WERI-Rb-1 (cell line): Measurements from ENCODE around the gene WWTR1.

ENCODE experiments used
- DNase-seq: peaks from one replicate; pipeline ENCODE4 v3.0.0-alpha.2; 2020
- H3K27ac ChIP-seq: fragments of 250-450 bp; sonication (Bioruptor Pico); 2 replicates; pipeline ENCODE4 v1.5.1; 2020; ENCODE audit warnings: mild to moderate bottlenecking, moderate library complexity
- H3K27me3 ChIP-seq: fragments of 250-450 bp; sonication (Bioruptor Pico); 2 replicates; pipeline ENCODE4 v1.5.1; 2021; ENCODE audit warnings: mild to moderate bottlenecking, low read depth, moderate library complexity; ENCODE audit not compliant: insufficient read depth, severe bottlenecking
- H3K36me3 ChIP-seq: fragments of 250-450 bp; sonication (Bioruptor Pico); 2 replicates; pipeline ENCODE4 v1.5.1; 2020; ENCODE audit warnings: mild to moderate bottlenecking, moderate library complexity
- H3K4me3 ChIP-seq: 2 replicates; pipeline ENCODE4 v1.5.1; 2011; ENCODE audit warnings: low read depth, mild to moderate bottlenecking, control low read depth, low read length
- H3K9me3 ChIP-seq: fragments of 250-450 bp; sonication (Bioruptor Pico); 2 replicates; pipeline ENCODE4 v1.5.1; 2021; ENCODE audit warnings: mild to moderate bottlenecking, moderate library complexity; ENCODE audit not compliant: severe bottlenecking
- TF ChIP-seq, protein P1 (sequence below): IDR thresholded peaks from 2 replicates; pipeline ENCODE4 v1.5.1; 2011; ENCODE audit warnings: low read depth, mild to moderate bottlenecking, control low read depth, inconsistent platforms, low read length

WWTR1 gene

DNA sequence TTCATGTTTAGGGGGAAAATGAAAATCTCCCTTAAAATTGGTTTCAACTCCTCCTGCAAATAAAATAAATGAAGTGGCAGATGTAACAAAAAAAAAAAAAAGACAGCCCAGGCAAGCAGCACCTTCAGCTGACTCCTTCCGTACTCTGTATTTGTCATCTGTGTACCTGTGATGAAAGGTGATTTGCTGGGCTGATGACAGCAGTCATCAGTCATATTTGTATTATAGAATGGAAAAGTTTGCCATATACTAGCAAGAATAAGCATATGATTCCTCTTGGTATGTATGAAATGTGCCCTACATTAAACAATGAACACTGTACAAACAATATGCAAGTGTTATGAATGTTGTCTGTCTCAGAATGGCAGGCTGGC, 44.1 kb upstream of the WWTR1 start:
- no peak overlapping the region for H3K4me3 ChIP-seq
- TF ChIP-seq, protein P1, sequence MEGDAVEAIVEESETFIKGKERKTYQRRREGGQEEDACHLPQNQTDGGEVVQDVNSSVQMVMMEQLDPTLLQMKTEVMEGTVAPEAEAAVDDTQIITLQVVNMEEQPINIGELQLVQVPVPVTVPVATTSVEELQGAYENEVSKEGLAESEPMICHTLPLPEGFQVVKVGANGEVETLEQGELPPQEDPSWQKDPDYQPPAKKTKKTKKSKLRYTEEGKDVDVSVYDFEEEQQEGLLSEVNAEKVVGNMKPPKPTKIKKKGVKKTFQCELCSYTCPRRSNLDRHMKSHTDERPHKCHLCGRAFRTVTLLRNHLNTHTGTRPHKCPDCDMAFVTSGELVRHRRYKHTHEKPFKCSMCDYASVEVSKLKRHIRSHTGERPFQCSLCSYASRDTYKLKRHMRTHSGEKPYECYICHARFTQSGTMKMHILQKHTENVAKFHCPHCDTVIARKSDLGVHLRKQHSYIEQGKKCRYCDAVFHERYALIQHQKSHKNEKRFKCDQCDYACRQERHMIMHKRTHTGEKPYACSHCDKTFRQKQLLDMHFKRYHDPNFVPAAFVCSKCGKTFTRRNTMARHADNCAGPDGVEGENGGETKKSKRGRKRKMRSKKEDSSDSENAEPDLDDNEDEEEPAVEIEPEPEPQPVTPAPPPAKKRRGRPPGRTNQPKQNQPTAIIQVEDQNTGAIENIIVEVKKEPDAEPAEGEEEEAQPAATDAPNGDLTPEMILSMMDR = no peak
- no peak for DNase-seq
- H3K27me3 ChIP-seq = no peaks in the 10 kb centered on the region
- H3K27ac ChIP-seq = no peak overlapping the region
- no peaks in the 10 kb centered on the region for H3K36me3 ChIP-seq
- peaks cover 3% of the 10 kb centered on the region for H3K9me3 ChIP-seq

DNA sequence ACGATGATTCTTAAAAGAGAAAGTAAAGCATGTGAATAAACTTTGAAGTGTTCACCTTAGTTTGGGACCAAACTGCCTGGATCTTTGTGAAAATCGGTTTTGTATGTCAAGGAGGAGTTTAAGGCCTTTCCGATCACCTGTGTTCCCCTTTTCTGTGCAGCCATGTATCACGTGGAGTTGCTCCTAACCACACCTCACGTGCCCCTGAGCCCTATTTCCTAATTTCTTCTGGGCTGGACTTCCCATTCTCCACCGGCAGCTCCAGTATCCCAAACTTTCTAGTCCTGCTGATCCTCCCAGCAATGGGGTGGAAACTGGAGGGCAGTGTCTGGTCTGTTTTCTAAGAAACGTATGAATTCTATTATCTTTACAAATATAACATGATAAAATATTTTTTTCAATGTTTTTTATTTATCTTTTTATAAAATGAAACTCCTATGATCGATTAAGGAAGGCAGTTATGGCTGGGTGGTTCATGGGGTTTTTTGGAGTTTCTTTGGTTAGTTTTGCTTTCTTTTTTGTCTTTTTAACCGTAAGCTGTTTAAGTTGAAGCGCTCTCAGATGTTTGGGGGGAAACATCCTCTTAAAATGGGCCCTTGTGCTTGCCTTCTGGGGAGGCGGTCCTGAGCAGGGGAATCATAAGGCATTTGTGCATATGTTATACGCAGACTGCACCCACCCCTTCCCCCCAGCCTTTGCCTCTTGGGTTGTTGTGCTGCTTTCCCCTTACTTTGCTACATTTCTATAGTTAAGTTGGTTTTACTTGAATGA, 43.6 kb upstream of the WWTR1 start:
- Histone ChIP-seq H3K27me3 (no peaks in the 10 kb centered on the region), H3K4me3 (no peak overlapping the region)

DNA sequence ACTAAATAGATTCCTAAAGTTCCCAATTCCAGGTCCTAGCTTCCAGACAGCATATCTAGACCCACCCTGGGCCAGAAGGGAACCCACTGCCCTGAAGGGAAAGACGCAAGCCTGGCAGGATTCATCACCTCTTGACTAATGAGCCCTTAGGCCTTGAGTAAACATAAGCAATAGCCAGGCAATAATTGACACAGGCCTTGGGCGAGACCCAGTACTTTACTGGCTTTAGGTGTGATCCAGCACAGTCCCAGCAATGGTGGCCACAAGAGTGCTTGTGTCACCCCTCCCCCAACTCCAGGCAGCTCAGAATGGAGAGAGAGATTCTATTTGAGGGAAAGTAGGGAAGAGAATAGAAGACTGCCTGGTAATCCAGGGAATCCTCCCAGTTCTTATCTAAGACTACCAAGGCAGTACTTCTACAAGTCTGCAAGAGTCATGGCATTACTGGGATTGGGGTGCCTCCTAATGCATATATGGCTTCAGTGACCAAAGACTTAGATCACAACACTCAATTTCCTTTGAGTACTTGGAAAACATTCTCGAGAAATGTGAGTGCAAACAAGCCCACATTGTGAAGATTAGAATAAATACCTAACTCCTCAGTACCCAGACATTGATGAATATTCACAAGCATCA, 30.4 kb upstream of the WWTR1 start:
- Histone ChIP-seq H3K27me3 (no peaks in the 10 kb centered on the region), H3K4me3 (no peak overlapping the region), H3K27ac (no peak overlapping the region), H3K9me3 (no peaks in the 10 kb centered on the region), H3K36me3 (no peaks in the 10 kb centered on the region)
- no peak for DNase-seq
- TF ChIP-seq, protein P1 = no peak

More for the DNA sequence above, 43.6 kb upstream of the WWTR1 start:
- DNase-seq = no peak
- TF ChIP-seq, protein P1 = no peak
- Histone ChIP-seq H3K36me3 (no peaks in the 10 kb centered on the region), H3K9me3 (peaks cover 3% of the 10 kb centered on the region), H3K27ac (no peak overlapping the region)

DNA sequence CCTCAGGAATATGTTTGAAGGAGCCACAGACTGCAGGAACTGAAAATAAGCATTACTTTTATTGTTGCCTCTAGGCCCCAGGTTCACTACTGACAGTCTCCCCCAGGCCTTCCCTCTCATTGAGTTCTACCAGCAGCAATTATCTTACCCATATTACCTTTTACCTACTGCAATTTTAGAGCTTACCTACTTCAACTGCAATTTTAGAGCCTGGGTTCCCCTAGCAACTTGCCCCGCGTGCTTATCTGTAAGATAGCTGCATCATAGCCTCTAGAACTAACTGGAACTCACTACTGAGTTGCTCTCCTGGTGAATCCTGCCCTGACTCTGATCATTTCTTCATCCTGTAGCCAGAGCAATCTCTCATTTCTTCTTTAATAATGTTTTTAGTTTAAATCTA, 29.2 kb upstream of the WWTR1 start:
- H3K36me3 ChIP-seq = no peaks in the 10 kb centered on the region

DNA sequence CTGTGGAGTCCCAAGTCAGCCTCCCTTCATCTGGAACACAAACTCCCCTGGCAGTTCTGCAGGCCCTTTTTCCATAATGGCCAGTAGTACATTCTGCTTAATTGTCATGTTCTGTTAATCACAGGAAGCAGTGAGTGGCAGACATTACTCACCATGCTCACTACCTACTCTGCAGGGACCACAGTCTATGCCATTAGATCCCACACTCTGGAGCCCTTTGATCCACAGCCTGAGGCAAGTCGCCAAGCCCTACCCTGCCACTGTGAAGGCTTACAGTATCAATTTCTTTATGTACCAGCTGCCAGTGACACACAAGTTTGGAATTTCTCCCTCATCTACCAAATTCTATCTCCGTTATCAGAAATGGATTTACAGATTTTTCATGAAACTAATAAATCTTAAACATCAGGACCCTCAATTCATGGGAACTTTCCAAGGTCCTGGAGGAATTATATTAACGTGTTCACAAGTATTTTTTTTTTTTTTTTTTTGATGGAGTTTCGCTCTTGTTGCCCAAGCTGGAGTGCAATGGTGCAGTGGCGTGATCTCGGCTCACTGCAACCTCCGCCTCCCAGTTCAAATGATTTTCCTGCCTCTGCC, 20.6 kb upstream of the WWTR1 start:
- H3K9me3 ChIP-seq = no peaks in the 10 kb centered on the region
- no peaks in the 10 kb centered on the region for H3K27me3 ChIP-seq
- no peak for DNase-seq
- no peak overlapping the region for H3K27ac ChIP-seq
- H3K4me3 ChIP-seq = no peak overlapping the region
- TF ChIP-seq, protein P1 = no peak
- no peaks in the 10 kb centered on the region for H3K36me3 ChIP-seq

More for the DNA sequence above, 29.2 kb upstream of the WWTR1 start:
- Histone ChIP-seq H3K27me3 (no peaks in the 10 kb centered on the region), H3K9me3 (no peaks in the 10 kb centered on the region), H3K4me3 (no peak overlapping the region), H3K27ac (no peak overlapping the region)
- DNase-seq = no peak
- TF ChIP-seq, protein P1 = no peak
